Nucleus accumbens (tissue), 56 donors: ENCODE measurements around the gene COQ7.

Experiments used
- DNase-seq, 56 donors: peaks; one replicate each; lab custom pipeline; 2025; lab: John Stamatoyannopoulos, UW

Gene COQ7

DNA sequence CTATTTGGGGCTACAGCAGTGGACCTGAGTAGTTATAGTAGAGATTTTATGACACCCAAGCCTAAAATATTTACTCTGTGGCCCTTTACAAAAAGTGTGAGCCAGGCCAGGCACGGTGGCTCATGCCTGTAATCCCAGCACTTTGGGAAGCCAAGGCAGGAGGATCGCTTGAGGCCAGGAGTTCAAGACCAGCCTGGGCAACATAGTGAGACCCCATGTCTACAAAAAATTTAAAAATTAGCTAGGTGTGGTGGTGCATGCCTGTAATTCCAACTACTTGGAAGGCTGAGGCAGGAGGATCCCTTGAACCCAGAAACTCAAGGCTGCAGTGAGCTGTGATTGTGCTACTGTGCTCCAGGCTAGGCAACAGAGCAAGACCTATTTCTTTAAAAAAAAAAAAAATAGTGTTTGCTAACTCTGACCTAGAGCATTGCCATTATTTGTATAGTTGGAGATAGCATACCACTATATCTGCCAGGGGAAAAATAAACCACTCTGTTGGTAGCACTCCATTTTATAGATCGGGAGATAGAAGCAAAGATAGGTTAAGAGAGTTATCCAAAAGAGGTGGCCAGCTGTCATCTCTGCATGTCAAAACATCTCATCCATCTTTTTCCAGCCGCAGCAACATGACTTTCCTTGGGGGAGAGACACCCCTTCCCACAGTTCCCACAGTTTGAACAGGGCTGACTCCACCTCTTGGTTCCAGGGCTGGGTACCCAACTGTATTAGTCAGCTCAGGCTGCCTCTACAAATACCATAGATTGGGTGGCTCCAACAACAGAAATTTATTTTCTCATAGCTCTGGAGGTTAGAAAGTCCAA lies 43.3 kb downstream of the COQ7 start:
- no peak for DNase-seq

- DNase-seq: no peak
Observed at GRCh38 chr16:19112099-19112407, 44.6 kb downstream of the COQ7 start.

DNA sequence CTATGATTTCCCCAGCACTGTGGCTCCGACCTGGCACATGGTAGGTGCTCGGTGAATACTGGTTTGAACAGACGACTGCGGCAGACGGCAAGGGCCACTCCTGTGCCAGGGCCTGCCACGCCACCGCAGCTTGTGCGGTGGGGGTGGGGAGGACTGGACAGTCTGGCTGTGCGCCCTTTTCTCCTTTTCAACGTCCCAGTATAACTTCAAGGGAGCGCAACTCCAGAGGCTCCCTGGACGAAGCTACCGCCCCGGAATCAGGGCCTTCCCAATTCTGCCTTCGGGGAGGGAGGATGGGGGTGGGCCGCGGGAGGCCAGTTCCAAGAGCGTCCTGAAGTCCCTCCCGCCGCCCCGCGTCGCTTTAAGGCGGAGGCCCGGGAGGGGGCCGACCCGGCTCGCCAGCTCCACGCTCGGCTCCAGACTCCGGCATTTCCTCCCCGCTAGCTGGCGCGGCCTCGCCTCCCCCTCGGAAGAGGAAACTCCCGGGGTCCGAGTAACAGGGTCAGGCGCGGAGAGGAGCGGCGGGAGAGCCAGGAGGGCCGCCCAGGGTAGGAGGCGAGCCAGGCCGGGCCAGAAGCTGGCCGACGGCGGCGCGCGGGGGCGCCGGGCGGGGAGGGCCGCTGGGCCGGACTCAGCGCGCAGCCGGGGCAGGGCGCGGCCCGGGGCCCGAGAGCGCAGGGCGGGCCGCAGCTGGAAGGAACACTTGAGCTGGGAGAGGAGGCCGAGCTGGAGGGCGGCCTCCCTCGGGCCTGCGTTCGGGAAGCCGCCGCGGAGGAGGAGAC lies 46.4 kb downstream of the COQ7 start, which contains the start of gene ITPRIPL2:
TSS of gene ITPRIPL2 (plus strand) at position 388 of the 782 bp plus-strand sequence. CDS start 498 bp downstream, outside the sequence.
- peak in 35 of 56 donors; percentile 11 to 74 (median 30) for DNase-seq

DNA sequence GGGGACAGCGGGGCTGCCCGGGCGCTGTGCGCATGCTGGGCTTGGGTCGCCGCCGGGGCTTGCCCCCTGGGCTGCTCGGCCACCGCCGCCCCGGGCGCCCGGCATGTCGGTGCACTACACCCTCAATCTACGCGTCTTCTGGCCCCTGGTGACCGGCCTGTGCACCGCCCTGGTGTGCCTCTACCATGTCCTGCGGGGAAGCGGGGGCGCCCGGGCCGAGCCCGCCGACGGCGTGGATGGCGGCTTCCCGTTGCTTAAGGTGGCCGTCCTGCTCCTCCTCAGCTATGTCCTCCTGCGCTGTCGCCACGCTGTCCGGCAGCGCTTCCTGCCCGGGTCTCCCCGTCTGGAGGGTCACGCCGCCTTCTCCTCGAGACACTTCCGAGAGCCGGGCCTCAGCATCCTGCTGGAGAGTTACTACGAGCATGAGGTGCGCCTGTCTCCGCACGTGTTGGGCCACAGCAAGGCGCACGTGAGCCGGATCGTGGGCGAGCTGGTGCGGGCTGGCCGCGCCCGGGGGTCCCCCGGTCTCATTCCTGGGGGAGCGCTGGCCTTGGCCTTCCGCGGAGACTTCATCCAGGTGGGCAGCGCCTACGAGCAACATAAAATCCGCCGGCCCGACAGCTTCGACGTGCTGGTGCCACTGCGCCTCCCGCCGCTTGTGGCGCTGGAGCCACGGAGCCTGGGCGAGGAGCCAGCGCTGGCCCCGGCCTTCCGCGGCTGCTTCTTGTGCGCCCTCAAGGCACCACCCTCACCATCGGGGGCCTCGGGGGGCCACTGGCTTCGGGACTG lies 47.1 kb downstream of the COQ7 start:
- DNase-seq: peak in 4 of 56 donors; percentile 14 to 43 (median 23)

GRCh38 chr16:19115148-19116021 lies 48.0 kb downstream of the COQ7 start:
- DNase-seq: no peak

DNA sequence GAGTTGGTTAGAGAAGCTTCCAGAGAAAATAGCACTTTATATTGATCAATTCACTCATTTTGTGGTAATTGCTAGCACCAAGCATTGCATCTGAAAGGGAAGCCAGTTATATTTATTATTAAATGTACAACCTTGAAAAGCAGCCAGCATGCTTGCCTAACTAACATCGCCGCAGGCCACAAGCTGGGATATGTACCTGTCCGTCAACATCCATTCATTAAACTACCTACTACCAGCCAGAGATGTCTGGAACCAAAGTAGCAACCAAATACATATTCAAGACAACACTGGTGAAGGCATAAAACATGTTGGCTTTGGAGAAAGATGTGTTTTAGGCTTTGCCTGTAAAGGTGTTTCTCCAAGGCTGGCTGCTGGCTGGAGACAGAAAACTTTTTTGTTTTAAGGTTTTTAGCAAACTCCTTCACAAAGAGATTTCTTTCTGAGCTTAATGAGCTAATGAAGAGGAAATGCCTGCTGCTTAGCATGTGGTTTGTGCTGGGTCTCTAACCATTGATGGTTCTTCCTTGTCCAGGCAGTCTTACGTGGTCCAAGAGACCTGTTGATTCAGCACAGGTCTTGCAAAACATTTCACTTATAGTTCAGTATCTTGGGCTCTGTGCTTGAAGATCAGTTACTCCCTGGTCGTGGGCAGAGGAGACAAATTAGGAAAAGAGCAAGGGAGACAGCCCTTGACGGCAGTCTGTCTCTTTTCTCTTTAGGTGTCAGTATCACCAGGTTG lies 49.5 kb downstream of the COQ7 start:
- no peak for DNase-seq

GRCh38 chr16:19118938-19119431 lies 51.6 kb downstream of the COQ7 start:
- DNase-seq: peak in 4 of 56 donors; percentile 5 to 18 (median 8)

- DNase-seq: no peak
Observed at GRCh38 chr16:19119564-19119963, 52.1 kb downstream of the COQ7 start.

- DNase-seq: peak in 1 of 56 donors; percentile 32
Observed at GRCh38 chr16:19123535-19124178, 56.2 kb downstream of the COQ7 start.

GRCh38 chr16:19126300-19126699 lies 58.9 kb downstream of the COQ7 start:
- no peak for DNase-seq

- DNase-seq: no peak
Observed at GRCh38 chr16:19127205-19127604, 59.8 kb downstream of the COQ7 start.

- no peak for DNase-seq
Observed at GRCh38 chr16:19127674-19128131, 60.3 kb downstream of the COQ7 start.

GRCh38 chr16:19128454-19129200 lies 61.2 kb downstream of the COQ7 start:
- no peak for DNase-seq
